BLaER1 (cell line): ENCODE measurements around the gene KNOP1.
A peak's percentile ranks its signal among the peaks of the same experiment; 100 is the strongest.

ENCODE experiments used
- H3K27ac ChIP-seq: shearing (Covaris generic); formaldehyde crosslinking; 2 replicates; pipeline ENCODE4 v1.8.1; 2022
- H3K27me3 ChIP-seq: shearing (Covaris generic); formaldehyde crosslinking; 2 replicates; pipeline ENCODE4 v1.8.1; 2022
- H3K36me3 ChIP-seq: shearing (Covaris generic); formaldehyde crosslinking; 2 replicates; pipeline ENCODE4 v1.8.1; 2022
- H3K4me1 ChIP-seq: shearing (Covaris generic); formaldehyde crosslinking; 2 replicates; pipeline ENCODE4 v1.8.1; 2022
- H3K4me2 ChIP-seq: shearing (Covaris generic); formaldehyde crosslinking; 2 replicates; pipeline ENCODE4 v1.8.1; 2022
- H3K4me3 ChIP-seq: shearing (Covaris generic); formaldehyde crosslinking; 2 replicates; pipeline ENCODE4 v1.8.1; 2022
- H3K9ac ChIP-seq: shearing (Covaris generic); formaldehyde crosslinking; 2 replicates; pipeline ENCODE4 v1.8.1; 2022
- H3K9me3 ChIP-seq: shearing (Covaris generic); formaldehyde crosslinking; 2 replicates; pipeline ENCODE4 v1.8.1; 2022
- H4K20me1 ChIP-seq: shearing (Covaris generic); formaldehyde crosslinking; 2 replicates; pipeline ENCODE4 v1.8.1; 2022
- Cebpa-rat ChIP-seq: shearing (Covaris generic); IDR thresholded peaks from 2 replicates; pipeline ENCODE4 v1.8.1; 2022

Gene KNOP1

DNA sequence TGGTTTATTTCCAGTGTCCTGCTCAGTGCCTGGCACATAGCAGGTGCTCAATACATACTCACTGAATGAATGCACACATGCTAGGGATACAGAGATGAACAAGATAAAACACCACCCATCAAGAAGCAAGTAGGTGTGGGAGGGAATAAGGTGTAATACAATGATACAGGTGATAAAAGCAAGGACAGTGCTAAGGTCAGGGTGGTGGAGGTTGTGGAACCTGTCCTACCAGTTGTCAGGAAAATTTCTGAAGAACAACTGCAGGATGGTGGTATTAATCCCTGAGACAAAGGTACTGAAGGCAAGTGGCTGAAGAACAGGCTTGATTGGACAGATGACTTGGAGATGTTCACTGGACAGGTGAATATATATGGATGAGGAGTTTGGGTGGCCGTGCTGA, 1.8 kb downstream of the KNOP1 start:
- H3K9me3 ChIP-seq = no peaks in the 10 kb centered on the region
- TF ChIP-seq Cebpa-rat = no peak
- H3K4me1 ChIP-seq = peaks cover 36% of the 10 kb centered on the region
- H3K9ac ChIP-seq = no peak overlapping the region
- peaks cover 49% of the 10 kb centered on the region for H3K36me3 ChIP-seq
- no peak overlapping the region for H3K27ac ChIP-seq
- H3K27me3 ChIP-seq = no peaks in the 10 kb centered on the region
- peaks cover 56% of the 10 kb centered on the region for H4K20me1 ChIP-seq
- peak overlapping the region; percentile 95 for H3K4me2 ChIP-seq
- peak overlapping the region; percentile 86; the same call in 1 of the 2 replicates for H3K4me3 ChIP-seq

GRCh38 chr16:19715566-19715965, 2.5 kb downstream of the KNOP1 start:
- Histone ChIP-seq H3K4me1 (peaks cover 36% of the 10 kb centered on the region), H3K27me3 (no peaks in the 10 kb centered on the region), H4K20me1 (peaks cover 62% of the 10 kb centered on the region), H3K4me2 (no peak overlapping the region), H3K36me3 (peaks cover 55% of the 10 kb centered on the region), H3K4me3 (no peak overlapping the region), H3K27ac (no peak overlapping the region), H3K9ac (no peak overlapping the region), H3K9me3 (no peaks in the 10 kb centered on the region)
- no peak for TF ChIP-seq Cebpa-rat

- H3K27ac ChIP-seq = no peak overlapping the region
- H3K4me3 ChIP-seq = no peak overlapping the region
- TF ChIP-seq Cebpa-rat = no peak
- H4K20me1 ChIP-seq = peaks cover 81% of the 10 kb centered on the region
- no peak overlapping the region for H3K9ac ChIP-seq
- H3K4me2 ChIP-seq = no peak overlapping the region
- H3K4me1 ChIP-seq = peaks cover 17% of the 10 kb centered on the region
- H3K9me3 ChIP-seq = no peaks in the 10 kb centered on the region
- H3K27me3 ChIP-seq = no peaks in the 10 kb centered on the region
- peaks cover 74% of the 10 kb centered on the region for H3K36me3 ChIP-seq
These were observed 4.3 kb downstream of the KNOP1 start for GRCh38 chr16:19713697-19714096.

- Histone ChIP-seq H4K20me1 (peaks cover 89% of the 10 kb centered on the region), H3K9ac (no peak overlapping the region), H3K9me3 (no peaks in the 10 kb centered on the region), H3K4me3 (no peak overlapping the region), H3K27me3 (no peaks in the 10 kb centered on the region), H3K4me1 (peaks cover 17% of the 10 kb centered on the region), H3K4me2 (no peak overlapping the region), H3K27ac (no peak overlapping the region), H3K36me3 (peaks cover 83% of the 10 kb centered on the region)
- TF ChIP-seq Cebpa-rat = no peak
These were observed 5.5 kb downstream of the KNOP1 start for GRCh38 chr16:19712418-19713058.

GRCh38 chr16:19711643-19712042, 6.4 kb downstream of the KNOP1 start:
- Histone ChIP-seq H3K9me3 (no peaks in the 10 kb centered on the region), H4K20me1 (peaks cover 92% of the 10 kb centered on the region), H3K4me1 (peaks cover 11% of the 10 kb centered on the region), H3K36me3 (peaks cover 91% of the 10 kb centered on the region), H3K4me2 (no peak overlapping the region), H3K9ac (no peak overlapping the region), H3K4me3 (no peak overlapping the region), H3K27ac (no peak overlapping the region), H3K27me3 (no peaks in the 10 kb centered on the region)
- TF ChIP-seq Cebpa-rat = no peak

DNA sequence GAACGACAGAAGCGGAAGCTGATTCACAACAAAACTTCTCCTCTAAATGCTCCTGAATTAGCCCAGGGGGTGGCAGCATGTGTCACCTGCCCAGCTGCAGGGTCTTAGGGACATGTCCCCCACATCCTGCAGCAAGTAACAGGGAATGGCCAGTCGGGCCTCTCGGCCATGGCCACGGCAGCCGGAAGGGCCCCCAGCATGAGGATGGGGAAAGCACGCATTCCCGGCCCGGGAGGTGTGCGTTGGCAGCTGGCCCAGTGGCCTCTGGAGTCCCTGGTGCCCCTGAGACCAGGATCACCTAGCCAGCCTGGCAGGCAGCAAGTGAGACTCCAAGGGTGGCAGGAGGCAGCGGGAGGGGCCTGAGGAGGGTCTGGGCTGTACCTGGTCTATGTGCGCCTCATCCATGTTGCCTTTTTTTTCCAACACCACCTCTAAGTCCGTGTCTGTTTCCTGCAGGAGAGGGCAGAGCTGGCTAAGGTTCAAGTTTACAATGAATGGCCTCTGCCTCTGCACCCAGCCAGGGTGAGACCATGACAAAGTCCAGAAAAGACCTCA, 7.0 kb downstream of the KNOP1 start:
- no peak overlapping the region for H3K9ac ChIP-seq
- H3K4me1 ChIP-seq = peaks cover 6% of the 10 kb centered on the region
- H3K36me3 ChIP-seq = peaks cover 97% of the 10 kb centered on the region
- no peak for TF ChIP-seq Cebpa-rat
- no peak overlapping the region for H3K4me3 ChIP-seq
- H3K4me2 ChIP-seq = no peak overlapping the region
- H4K20me1 ChIP-seq = peaks cover 92% of the 10 kb centered on the region
- no peaks in the 10 kb centered on the region for H3K9me3 ChIP-seq
- H3K27ac ChIP-seq = no peak overlapping the region
- H3K27me3 ChIP-seq = no peaks in the 10 kb centered on the region

DNA sequence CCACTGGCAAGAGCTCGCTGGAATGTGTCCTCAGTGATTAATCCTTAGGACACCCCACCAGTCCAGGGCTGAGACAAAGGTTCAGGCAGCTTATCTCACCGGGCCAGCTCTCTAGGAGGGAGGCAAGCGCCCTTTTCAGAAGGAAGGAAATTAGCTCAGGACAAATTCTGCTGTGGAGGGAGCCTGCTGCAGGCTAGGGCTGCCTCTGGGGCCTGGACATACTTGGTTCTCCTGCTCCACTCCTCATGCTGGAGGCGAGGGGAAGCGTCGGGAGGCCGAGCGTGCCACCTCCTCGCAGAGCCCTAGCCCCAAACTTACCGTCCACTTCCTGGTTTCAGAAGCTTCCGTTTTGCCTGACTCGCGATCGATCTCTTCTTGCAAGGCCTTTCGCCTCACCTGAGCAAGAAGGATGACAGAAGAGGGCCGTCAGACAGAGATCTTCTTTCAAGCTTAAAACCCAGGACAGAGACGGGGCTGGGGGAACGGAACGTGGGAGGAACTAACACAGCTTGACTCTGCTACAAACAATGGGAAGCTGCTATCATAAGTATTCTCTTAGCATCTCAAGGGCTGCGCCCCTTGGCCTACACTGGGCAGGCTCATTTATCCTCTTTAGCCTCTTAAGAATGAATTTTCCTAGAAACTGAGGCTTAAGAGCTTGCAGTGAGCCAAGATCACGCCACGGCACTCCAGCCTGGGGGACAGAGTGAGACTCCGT, 7.7 kb downstream of the KNOP1 start:
- Histone ChIP-seq H3K27me3 (no peaks in the 10 kb centered on the region), H3K9me3 (no peaks in the 10 kb centered on the region), H3K9ac (no peak overlapping the region), H4K20me1 (peaks cover 92% of the 10 kb centered on the region), H3K27ac (no peak overlapping the region), H3K4me1 (no peaks in the 10 kb centered on the region), H3K4me3 (no peak overlapping the region), H3K36me3 (peaks cover 97% of the 10 kb centered on the region), H3K4me2 (no peak overlapping the region)
- TF ChIP-seq Cebpa-rat = no peak

DNA sequence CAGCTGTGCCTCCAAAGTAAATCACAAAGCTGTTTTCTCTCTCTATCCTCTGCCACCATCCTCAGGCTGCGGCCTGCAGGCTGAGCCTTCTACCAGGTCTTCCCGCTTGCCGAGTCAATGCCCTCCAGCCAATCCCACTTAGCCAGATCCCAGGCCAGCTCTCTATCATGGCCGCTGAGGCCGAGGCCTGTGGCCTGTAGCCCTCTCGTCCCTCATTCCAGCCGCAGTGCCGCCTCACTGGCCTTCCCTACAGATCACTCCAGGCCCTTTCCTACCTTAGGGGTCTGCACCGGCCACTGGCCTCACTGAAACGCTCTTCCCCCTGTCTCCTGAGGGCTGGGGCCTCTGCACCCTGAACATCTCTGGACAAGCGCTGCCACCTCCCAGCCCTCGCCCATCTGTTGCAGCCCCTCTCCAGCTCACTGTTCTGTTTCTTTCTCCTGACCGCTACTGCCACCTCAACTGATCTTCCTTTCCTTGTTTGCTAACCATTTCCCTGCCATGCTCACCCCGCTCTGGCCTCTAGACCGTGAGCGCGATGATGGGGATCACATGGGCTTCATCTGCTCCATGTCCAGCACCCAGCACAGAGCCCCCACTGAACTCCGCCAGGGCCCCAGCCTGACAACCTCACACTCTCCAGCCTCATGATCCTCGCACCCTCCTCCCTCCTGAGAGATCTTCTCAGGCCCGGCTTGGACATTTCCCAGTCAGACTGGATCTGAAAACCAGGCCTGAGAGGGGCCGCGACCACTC, 8.5 kb downstream of the KNOP1 start:
- H3K27me3 ChIP-seq = no peaks in the 10 kb centered on the region
- H3K36me3 ChIP-seq = peaks cover 97% of the 10 kb centered on the region
- no peaks in the 10 kb centered on the region for H3K9me3 ChIP-seq
- H3K4me2 ChIP-seq = no peak overlapping the region
- no peak overlapping the region for H3K9ac ChIP-seq
- TF ChIP-seq Cebpa-rat = no peak
- no peaks in the 10 kb centered on the region for H3K4me1 ChIP-seq
- peaks cover 92% of the 10 kb centered on the region for H4K20me1 ChIP-seq
- no peak overlapping the region for H3K4me3 ChIP-seq
- no peak overlapping the region for H3K27ac ChIP-seq

- TF ChIP-seq Cebpa-rat = no peak
- H3K9ac ChIP-seq = no peak overlapping the region
- no peak overlapping the region for H3K4me3 ChIP-seq
- H3K36me3 ChIP-seq = peaks cover 97% of the 10 kb centered on the region
- H3K4me1 ChIP-seq = no peaks in the 10 kb centered on the region
- H3K27ac ChIP-seq = no peak overlapping the region
- H3K4me2 ChIP-seq = no peak overlapping the region
- H4K20me1 ChIP-seq = peaks cover 94% of the 10 kb centered on the region
- no peaks in the 10 kb centered on the region for H3K9me3 ChIP-seq
- H3K27me3 ChIP-seq = no peaks in the 10 kb centered on the region
These were observed 9.5 kb downstream of the KNOP1 start for GRCh38 chr16:19708296-19709205.
